OCI-LY3 (cell line): Measurements from ENCODE around the gene IMP3.

Source experiments
- H2AFZ ChIP-seq: fragments of 200-600, 300-600 bp; shearing (Covaris generic); 2 replicates; pipeline ENCODE4 v1.6.0; 2014; ENCODE audit warnings: antibody characterized with exemption, low read depth, low read length
- H3K27ac ChIP-seq: fragments of 200-600, 300-600 bp; sonication (generic); 2 replicates; pipeline ENCODE4 v1.5.1; 2014; ENCODE audit warnings: mild to moderate bottlenecking, low read length, moderate library complexity, mixed read lengths
- H3K27me3 ChIP-seq: fragments of 200-600, 300-600 bp; sonication (generic); 2 replicates; pipeline ENCODE4 v1.6.1; 2014; ENCODE audit warnings: low read depth, low read length, mixed read lengths
- H3K36me3 ChIP-seq: fragments of 200-600, 300-600 bp; sonication (generic); replicated peaks from 2 replicates; pipeline ENCODE3; 2014; ENCODE audit warnings: low read depth, low read length, mixed read lengths
- H3K4me1 ChIP-seq: fragments of 300-600, 200-600 bp; sonication (generic); 2 replicates; pipeline ENCODE4 v1.6.1; 2014; ENCODE audit warnings: low read length, mixed read lengths
- H3K4me2 ChIP-seq: fragments of 200-600, 300-600 bp; sonication (generic); 2 replicates; pipeline ENCODE4 v1.6.1; 2014; ENCODE audit warnings: low read length, mixed read lengths
- H3K4me3 ChIP-seq: fragments of 300-600, 200-600 bp; sonication (generic); 2 replicates; pipeline ENCODE4 v1.5.1; 2014; ENCODE audit warnings: antibody characterized with exemption, mild to moderate bottlenecking, low read length, moderate library complexity
- H3K79me2 ChIP-seq: fragments of 300-600, 200-600 bp; shearing (Covaris generic); 2 replicates; pipeline ENCODE4 v1.6.1; 2014; ENCODE audit warnings: mild to moderate bottlenecking, low read length, mixed read lengths
- H3K9ac ChIP-seq: fragments of 300-600, 200-600 bp; shearing (Covaris generic); 2 replicates; pipeline ENCODE4 v1.6.0; 2014; ENCODE audit warnings: mild to moderate bottlenecking, low read length, moderate library complexity
- H3K9me3 ChIP-seq: fragments of 200-600, 300-600 bp; shearing (Covaris generic); 2 replicates; pipeline ENCODE4 v1.6.1; 2014; ENCODE audit warnings: low read length, mixed read lengths; ENCODE audit not compliant: insufficient read depth
- H4K20me1 ChIP-seq: fragments of 200-600, 300-600 bp; sonication (generic); 2 replicates; pipeline ENCODE4 v1.6.1; 2016; ENCODE audit warnings: low read length, mixed read lengths; ENCODE audit not compliant: insufficient read depth
- CTCF ChIP-seq: fragments of 200-600, 300-600 bp; sonication (generic); IDR thresholded peaks from 2 replicates; pipeline ENCODE4 v1.5.1; 2014; ENCODE audit warnings: antibody characterized with exemption, low read length, low read depth
- EZH2phosphoT487 ChIP-seq: fragments of 200-600 bp; shearing (Covaris generic); IDR thresholded peaks from 2 replicates; pipeline ENCODE4 v1.6.1; 2018; ENCODE audit warnings: antibody characterized with exemption, mixed run types, low read depth

Gene IMP3

GRCh38 chr15:75671730-75672602 is 31.9 kb upstream of the IMP3 start:
- no peaks in the 10 kb centered on the region for H3K27me3 ChIP-seq
- H2AFZ ChIP-seq = no peak overlapping the region
- no peaks in the 10 kb centered on the region for H4K20me1 ChIP-seq
- H3K4me2 ChIP-seq = no peak overlapping the region
- no peak overlapping the region for H3K4me3 ChIP-seq
- H3K9me3 ChIP-seq = no peaks in the 10 kb centered on the region
- no peak overlapping the region for H3K9ac ChIP-seq
- TF ChIP-seq CTCF = no peak
- no peak for TF ChIP-seq EZH2phosphoT487
- no peaks in the 10 kb centered on the region for H3K36me3 ChIP-seq
- no peaks in the 10 kb centered on the region for H3K79me2 ChIP-seq
- H3K27ac ChIP-seq = no peak overlapping the region
- H3K4me1 ChIP-seq = no peaks in the 10 kb centered on the region

- Histone ChIP-seq H3K9me3 (no peaks in the 10 kb centered on the region), H3K79me2 (no peaks in the 10 kb centered on the region), H3K36me3 (no peaks in the 10 kb centered on the region), H2AFZ (no peak overlapping the region), H3K4me2 (no peak overlapping the region), H3K27ac (no peak overlapping the region), H3K4me3 (no peak overlapping the region), H3K4me1 (no peaks in the 10 kb centered on the region), H3K9ac (no peak overlapping the region), H4K20me1 (no peaks in the 10 kb centered on the region), H3K27me3 (0 out of 2 replicates have a peak, but pooled peaks cover 2% of the 10 kb centered on the region)
- TF ChIP-seq CTCF = no peak
- TF ChIP-seq EZH2phosphoT487 = no peak
Measured at GRCh38 chr15:75669879-75670212, 29.8 kb upstream of the IMP3 start.

DNA sequence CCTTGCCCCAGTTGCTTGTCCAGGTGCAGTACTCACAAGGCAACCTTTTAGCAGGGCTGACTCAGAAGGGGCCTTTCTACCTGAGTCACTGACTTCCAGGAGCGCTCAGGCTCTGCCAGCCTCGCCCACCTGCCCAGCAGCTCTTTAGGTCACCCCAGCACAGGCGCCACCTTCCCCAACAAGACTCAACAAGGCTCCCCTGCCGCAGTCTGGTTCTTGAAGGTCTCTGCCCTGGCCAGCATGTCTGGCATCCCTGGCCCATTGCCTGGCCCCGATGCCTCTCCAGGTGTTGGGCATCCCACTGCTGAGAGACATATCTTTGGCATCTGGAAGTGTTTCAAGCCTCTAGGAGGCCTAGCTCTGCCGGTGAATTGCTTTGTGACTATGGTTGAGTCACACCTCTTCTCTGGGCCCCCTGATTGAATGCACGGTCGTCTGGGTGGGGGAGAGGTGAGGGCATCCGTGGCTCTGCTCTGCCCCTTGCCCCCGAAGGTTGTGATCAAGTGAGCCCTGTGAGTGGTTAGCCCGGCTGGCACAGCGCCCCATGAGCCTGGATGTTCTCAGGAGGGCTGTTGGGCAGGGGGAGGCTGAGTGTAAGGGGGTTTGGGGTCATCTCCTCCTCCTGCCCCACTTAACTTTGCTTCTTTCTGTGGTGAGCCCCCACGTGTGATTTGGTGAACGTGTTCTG is 29.3 kb upstream of the IMP3 start:
- no peaks in the 10 kb centered on the region for H3K4me1 ChIP-seq
- H3K27ac ChIP-seq = no peak overlapping the region
- H3K9ac ChIP-seq = no peak overlapping the region
- no peaks in the 10 kb centered on the region for H3K79me2 ChIP-seq
- H4K20me1 ChIP-seq = no peaks in the 10 kb centered on the region
- no peak overlapping the region for H2AFZ ChIP-seq
- H3K4me2 ChIP-seq = no peak overlapping the region
- H3K4me3 ChIP-seq = no peak overlapping the region
- H3K9me3 ChIP-seq = no peaks in the 10 kb centered on the region
- no peaks in the 10 kb centered on the region for H3K36me3 ChIP-seq
- no peak for TF ChIP-seq CTCF
- no peak for TF ChIP-seq EZH2phosphoT487
- H3K27me3 ChIP-seq = 0 out of 2 replicates have a peak, but pooled peaks cover 2% of the 10 kb centered on the region

DNA sequence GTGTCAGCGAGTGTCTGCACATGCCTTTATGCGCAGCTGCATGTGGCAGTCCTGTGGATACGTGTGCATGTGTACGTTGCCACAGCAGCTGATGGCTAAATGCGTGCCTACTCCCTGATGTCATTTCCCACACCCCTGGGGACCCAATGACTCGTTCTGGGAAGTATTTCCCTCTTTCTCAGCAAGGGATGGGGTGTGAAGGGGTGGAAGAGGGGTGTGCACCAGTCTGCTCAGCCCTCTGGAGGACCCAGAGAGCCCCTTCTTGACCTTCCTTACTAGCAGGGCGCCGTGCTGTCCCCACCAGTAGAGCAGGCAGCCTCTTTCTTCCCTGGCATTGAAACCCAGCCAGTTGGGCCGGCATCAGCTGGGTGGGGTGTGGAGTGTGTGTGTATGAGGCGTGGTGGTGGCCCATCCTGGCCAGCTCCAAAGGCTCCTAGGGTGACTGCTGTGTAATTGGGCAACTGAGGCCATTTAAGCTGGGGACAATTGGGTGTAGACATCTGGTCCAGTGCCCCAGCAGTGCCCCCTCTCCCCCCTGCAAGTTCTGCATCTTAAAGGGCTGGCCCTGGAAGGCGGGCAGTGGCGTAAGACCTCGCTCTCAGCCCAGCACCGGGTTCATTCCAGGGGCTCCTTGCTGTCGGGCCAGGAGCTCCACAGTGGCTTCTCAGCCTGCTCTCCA is 26.9 kb upstream of the IMP3 start:
- no peaks in the 10 kb centered on the region for H3K36me3 ChIP-seq
- H3K9me3 ChIP-seq = no peaks in the 10 kb centered on the region
- 0 out of 2 replicates have a peak, but pooled peaks cover 2% of the 10 kb centered on the region for H3K27me3 ChIP-seq
- TF ChIP-seq EZH2phosphoT487 (no peak), CTCF (no peak)
- H3K79me2 ChIP-seq = no peaks in the 10 kb centered on the region
- H3K4me1 ChIP-seq = no peaks in the 10 kb centered on the region
- H3K9ac ChIP-seq = no peak overlapping the region
- H3K4me3 ChIP-seq = no peak overlapping the region
- no peak overlapping the region for H2AFZ ChIP-seq
- H4K20me1 ChIP-seq = no peaks in the 10 kb centered on the region
- no peak overlapping the region for H3K27ac ChIP-seq
- H3K4me2 ChIP-seq = no peak overlapping the region
